IPS-18a (cell line): ENCODE measurements around the gene PLEKHS1.
"Not testable (repeated sequence)": the region's sequence is repeated elsewhere in the genome, so short reads cannot be mapped to it uniquely, and the experiment has no call there.

ENCODE experiments used
- H3K27ac ChIP-seq: one replicate; pipeline ENCODE4 v1.5.1; 2013; ENCODE audit warnings: low read length
- H3K27me3 ChIP-seq: one replicate; pipeline ENCODE4 v1.6.1; 2013; ENCODE audit warnings: mild to moderate bottlenecking, low read length; ENCODE audit not compliant: control insufficient read depth, insufficient read depth
- H3K36me3 ChIP-seq: one replicate; pipeline ENCODE4 v1.6.1; 2013; ENCODE audit warnings: low read depth, low read length; ENCODE audit not compliant: control insufficient read depth
- H3K4me1 ChIP-seq: one replicate; pipeline ENCODE4 v1.6.1; 2013; ENCODE audit warnings: low read depth, low read length; ENCODE audit not compliant: control insufficient read depth
- H3K4me3 ChIP-seq: one replicate; pipeline ENCODE4 v1.5.1; 2013; ENCODE audit warnings: low read length
- H3K9ac ChIP-seq: one replicate; pipeline ENCODE4 v1.6.1; 2013; ENCODE audit warnings: mild to moderate bottlenecking, low read length, moderate library complexity
- H3K9me3 ChIP-seq: one replicate; pipeline ENCODE4 v1.6.1; 2013; ENCODE audit warnings: low read depth, low read length; ENCODE audit not compliant: control insufficient read depth

PLEKHS1 gene

DNA sequence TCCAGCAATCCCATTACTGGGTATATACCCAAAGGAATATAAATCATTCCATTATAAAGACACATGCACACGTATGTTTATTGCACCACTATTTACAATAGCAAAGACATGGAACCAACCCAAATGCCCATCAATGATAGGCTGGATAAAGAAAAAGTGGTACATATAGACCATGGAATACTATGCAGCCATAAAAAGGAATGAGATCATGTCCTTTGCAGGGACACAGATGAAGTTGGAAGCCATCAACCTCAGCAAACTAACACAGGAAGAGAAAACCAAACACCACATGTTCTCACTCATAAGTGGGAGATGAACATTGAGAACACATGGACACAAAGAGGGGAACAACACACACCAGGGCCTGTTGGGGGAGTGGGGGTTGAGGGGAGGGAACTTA lies 63.2 kb downstream of the PLEKHS1 start:
- H3K4me1 ChIP-seq, H3K9ac ChIP-seq, H3K27ac ChIP-seq, H3K4me3 ChIP-seq, H3K27me3 ChIP-seq, H3K36me3 ChIP-seq, H3K9me3 ChIP-seq: not testable (repeated sequence)

DNA sequence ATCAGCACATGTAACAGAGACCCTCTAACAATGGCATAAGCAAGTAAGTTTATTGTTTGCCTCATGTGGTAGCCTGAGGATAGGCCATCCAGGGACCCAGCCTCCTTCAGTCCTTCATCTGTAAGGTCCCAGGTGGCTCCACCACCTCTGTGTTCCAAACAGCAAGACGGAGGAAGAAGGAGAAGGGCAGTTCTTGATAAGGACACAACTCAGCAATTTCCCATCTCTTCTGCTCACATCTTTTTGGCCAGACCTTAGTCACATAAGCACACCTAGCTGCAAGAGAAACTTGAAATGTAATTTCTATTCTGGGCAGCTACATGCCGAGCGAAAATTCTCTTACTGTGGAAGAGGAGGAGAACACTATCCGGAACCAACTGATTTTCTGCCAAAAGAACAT lies 68.5 kb downstream of the PLEKHS1 start:
- H3K36me3 ChIP-seq: no peaks in the 10 kb centered on the region
- H3K27me3 ChIP-seq: no peaks in the 10 kb centered on the region
- H3K4me3 ChIP-seq: no peak overlapping the region
- H3K9me3 ChIP-seq: no peaks in the 10 kb centered on the region
- no peak overlapping the region for H3K9ac ChIP-seq
- H3K27ac ChIP-seq: no peak overlapping the region
- peaks cover 17% of the 10 kb centered on the region for H3K4me1 ChIP-seq

- Histone ChIP-seq H3K4me3 (no peak overlapping the region), H3K9ac (no peak overlapping the region), H3K9me3 (no peaks in the 10 kb centered on the region), H3K27ac (no peak overlapping the region), H3K36me3 (no peaks in the 10 kb centered on the region), H3K27me3 (no peaks in the 10 kb centered on the region), H3K4me1 (peaks cover 17% of the 10 kb centered on the region)
These were observed 69.0 kb downstream of the PLEKHS1 start for GRCh38 chr10:113820507-113820906.

GRCh38 chr10:113821306-113821705 lies 69.8 kb downstream of the PLEKHS1 start:
- H3K9me3 ChIP-seq, H3K9ac ChIP-seq, H3K27me3 ChIP-seq, H3K36me3 ChIP-seq, H3K27ac ChIP-seq: not testable (repeated sequence)
- peaks cover 17% of the 10 kb centered on the region for H3K4me1 ChIP-seq
- peak overlapping the region; percentile 21 for H3K4me3 ChIP-seq

- no peak overlapping the region for H3K4me3 ChIP-seq
- H3K9me3 ChIP-seq: no peaks in the 10 kb centered on the region
- peaks cover 17% of the 10 kb centered on the region for H3K4me1 ChIP-seq
- no peaks in the 10 kb centered on the region for H3K36me3 ChIP-seq
- H3K27ac ChIP-seq: no peak overlapping the region
- no peak overlapping the region for H3K9ac ChIP-seq
- H3K27me3 ChIP-seq: no peaks in the 10 kb centered on the region
These were observed 70.7 kb downstream of the PLEKHS1 start for GRCh38 chr10:113822174-113822573.

GRCh38 chr10:113823389-113823788 lies 71.9 kb downstream of the PLEKHS1 start:
- H3K36me3 ChIP-seq: no peaks in the 10 kb centered on the region
- no peak overlapping the region for H3K27ac ChIP-seq
- no peak overlapping the region for H3K4me3 ChIP-seq
- H3K9me3 ChIP-seq: no peaks in the 10 kb centered on the region
- no peaks in the 10 kb centered on the region for H3K27me3 ChIP-seq
- no peak overlapping the region for H3K9ac ChIP-seq
- H3K4me1 ChIP-seq: peaks cover 17% of the 10 kb centered on the region

- Histone ChIP-seq H3K9ac (no peak overlapping the region), H3K9me3 (no peaks in the 10 kb centered on the region), H3K27ac (no peak overlapping the region)
These were observed 74.3 kb downstream of the PLEKHS1 start for GRCh38 chr10:113825791-113826190.

GRCh38 chr10:113828567-113828966 lies 77.1 kb downstream of the PLEKHS1 start:
- not testable (repeated sequence) for H3K4me3 ChIP-seq, H3K36me3 ChIP-seq, H3K27me3 ChIP-seq, H3K9me3 ChIP-seq, H3K27ac ChIP-seq, H3K4me1 ChIP-seq, H3K9ac ChIP-seq

More at GRCh38 chr10:113825791-113826190, 74.3 kb downstream of the PLEKHS1 start:
- Histone ChIP-seq H3K36me3 (no peaks in the 10 kb centered on the region), H3K4me3 (no peak overlapping the region), H3K27me3 (no peaks in the 10 kb centered on the region), H3K4me1 (peaks cover 13% of the 10 kb centered on the region)
